Ishikawa (cell line): ENCODE data around the gene EVL.

Experiments used
- CEBPB ChIP-seq: IDR thresholded peaks from 2 replicates; pipeline ENCODE4 v1.6.1; 2012
- CREB1 ChIP-seq: IDR thresholded peaks from 2 replicates; pipeline ENCODE4 v1.6.1; 2012; ENCODE audit warnings: low read depth
- EGR1 ChIP-seq: IDR thresholded peaks from 2 replicates; pipeline ENCODE4 v1.6.1; 2012
- EP300 ChIP-seq: IDR thresholded peaks from 2 replicates; pipeline ENCODE4 v1.6.1; 2012; ENCODE audit warnings: borderline replicate concordance
- FOXM1 ChIP-seq: IDR thresholded peaks from 2 replicates; pipeline ENCODE4 v1.6.1; 2012; ENCODE audit warnings: low read depth, borderline replicate concordance
- NFIC ChIP-seq: IDR thresholded peaks from 2 replicates; pipeline ENCODE4 v1.6.1; 2012
- RAD21 ChIP-seq: IDR thresholded peaks from 2 replicates; pipeline ENCODE4 v1.6.1; 2012; ENCODE audit warnings: low read depth
- TAF1 ChIP-seq: IDR thresholded peaks from 2 replicates; pipeline ENCODE4 v1.6.1; 2012; ENCODE audit warnings: low read depth, mild to moderate bottlenecking
- TCF12 ChIP-seq: IDR thresholded peaks from 2 replicates; pipeline ENCODE4 v1.6.1; 2012; ENCODE audit warnings: low read depth
- TEAD4 ChIP-seq: IDR thresholded peaks from 2 replicates; pipeline ENCODE4 v1.6.1; 2012
- YY1 ChIP-seq: IDR thresholded peaks from 2 replicates; pipeline ENCODE4 v1.6.1; 2012; ENCODE audit warnings: low read depth
- ZBTB7A ChIP-seq: IDR thresholded peaks from 2 replicates; pipeline ENCODE4 v1.6.1; 2012; ENCODE audit warnings: low read depth
- TF ChIP-seq, protein P1 (sequence below): IDR thresholded peaks from 2 replicates; pipeline ENCODE4 v1.6.1; 2012
- TF ChIP-seq, protein P2 (sequence below): IDR thresholded peaks from 2 replicates; pipeline ENCODE4 v1.6.1; 2012
- TF ChIP-seq, protein P3 (sequence below): IDR thresholded peaks from 2 replicates; pipeline ENCODE4 v1.6.1; 2012; ENCODE audit warnings: low read depth, mild to moderate bottlenecking

EVL gene, protein sequence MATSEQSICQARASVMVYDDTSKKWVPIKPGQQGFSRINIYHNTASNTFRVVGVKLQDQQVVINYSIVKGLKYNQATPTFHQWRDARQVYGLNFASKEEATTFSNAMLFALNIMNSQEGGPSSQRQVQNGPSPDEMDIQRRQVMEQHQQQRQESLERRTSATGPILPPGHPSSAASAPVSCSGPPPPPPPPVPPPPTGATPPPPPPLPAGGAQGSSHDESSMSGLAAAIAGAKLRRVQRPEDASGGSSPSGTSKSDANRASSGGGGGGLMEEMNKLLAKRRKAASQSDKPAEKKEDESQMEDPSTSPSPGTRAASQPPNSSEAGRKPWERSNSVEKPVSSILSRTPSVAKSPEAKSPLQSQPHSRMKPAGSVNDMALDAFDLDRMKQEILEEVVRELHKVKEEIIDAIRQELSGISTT

DNA sequence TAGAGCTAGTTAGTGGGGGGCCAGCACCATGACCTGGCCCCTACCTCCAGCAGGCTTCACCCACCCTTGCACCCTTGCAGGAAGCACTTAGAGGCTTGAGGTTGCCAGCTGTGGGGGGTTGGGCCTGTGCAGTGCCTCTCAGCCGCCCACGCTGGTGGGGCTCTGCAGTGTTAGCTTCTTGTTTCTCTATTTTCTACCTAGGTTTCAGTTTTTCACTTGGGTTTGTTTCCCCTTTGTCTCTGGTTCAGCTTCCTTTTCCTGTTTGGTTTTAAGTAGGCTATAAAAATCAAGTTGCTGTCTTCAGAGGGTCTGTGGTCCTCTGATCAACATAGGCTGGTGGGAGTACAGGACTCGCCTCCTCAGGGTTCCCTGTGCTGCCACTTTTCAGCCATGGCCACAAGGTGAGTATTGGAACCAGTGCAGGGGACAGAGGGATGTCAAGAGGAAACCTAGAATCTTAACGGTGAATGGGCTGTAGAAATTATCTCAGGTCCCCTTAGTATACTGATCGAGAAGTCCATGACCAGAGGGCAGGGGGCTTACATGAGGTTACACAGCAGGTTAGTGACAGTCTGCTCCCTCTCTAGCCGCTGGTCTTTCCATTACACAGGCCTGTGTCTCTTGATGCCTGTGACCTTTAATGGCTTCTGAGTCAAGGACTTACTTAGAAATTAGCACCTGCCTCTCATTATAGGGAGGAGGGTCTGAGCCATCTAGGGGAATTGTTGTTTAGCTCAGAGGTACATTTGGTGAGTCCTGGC is at the start of gene EVL:
Gene EVL (plus strand): TSS at position 312 of the 761 bp plus-strand sequence. CDS start 79 bp downstream, at position 391.
- TF ChIP-seq CEBPB (no peak), YY1 (no peak), EGR1 (no peak), RAD21 (no peak), FOXM1 (no peak), ZBTB7A (no peak)

DNA sequence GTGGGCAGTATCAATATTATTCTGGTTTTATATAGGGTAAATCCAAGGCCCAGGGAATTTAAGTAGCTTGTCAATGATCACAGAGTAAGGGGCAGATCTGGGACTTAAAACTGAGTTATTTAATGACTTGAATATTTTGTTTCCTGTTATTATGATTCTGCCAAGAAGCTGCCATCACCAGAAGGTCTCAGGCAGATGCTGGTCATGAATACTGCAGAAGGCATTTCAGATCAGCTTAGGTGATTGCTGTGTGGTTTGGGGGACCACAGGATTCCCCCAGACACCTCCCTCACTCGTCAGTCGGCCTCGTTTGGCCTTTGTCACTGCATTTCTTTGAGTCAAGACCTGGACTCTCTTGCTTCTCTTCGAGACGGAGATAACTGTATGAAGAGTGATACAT is 47.7 kb upstream of the EVL start:
- TF ChIP-seq EP300 (no peak), TAF1 (no peak)

DNA sequence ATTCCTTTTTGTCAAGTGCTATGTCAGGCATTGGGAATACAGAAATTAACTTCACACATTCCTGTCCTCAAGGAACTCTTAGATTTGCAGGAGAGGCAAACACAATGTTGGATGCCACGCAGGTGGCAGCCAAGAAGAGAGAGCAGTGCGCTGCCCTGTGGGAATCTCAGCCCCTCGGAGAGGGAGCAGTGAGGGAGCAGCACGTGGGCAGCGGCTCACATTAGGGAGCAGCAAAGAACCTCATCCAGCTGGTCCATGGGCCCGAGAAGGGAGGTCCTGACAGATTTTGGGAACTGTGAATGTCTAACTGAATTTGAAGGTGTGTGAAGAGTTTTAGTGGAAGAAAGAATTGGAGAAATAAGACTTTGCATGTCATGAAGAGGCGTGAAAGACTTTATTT is 47.2 kb upstream of the EVL start:
- TF ChIP-seq EP300 (no peak), ZBTB7A (no peak), TAF1 (no peak), YY1 (no peak), CEBPB (no peak), NFIC (no peak), CREB1 (no peak), TEAD4 (no peak), EGR1 (no peak), FOXM1 (no peak)
- TF ChIP-seq, protein P1, sequence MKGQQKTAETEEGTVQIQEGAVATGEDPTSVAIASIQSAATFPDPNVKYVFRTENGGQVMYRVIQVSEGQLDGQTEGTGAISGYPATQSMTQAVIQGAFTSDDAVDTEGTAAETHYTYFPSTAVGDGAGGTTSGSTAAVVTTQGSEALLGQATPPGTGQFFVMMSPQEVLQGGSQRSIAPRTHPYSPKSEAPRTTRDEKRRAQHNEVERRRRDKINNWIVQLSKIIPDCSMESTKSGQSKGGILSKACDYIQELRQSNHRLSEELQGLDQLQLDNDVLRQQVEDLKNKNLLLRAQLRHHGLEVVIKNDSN: no peak
- TF ChIP-seq, protein P2, sequence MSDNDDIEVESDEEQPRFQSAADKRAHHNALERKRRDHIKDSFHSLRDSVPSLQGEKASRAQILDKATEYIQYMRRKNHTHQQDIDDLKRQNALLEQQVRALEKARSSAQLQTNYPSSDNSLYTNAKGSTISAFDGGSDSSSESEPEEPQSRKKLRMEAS: no peak

DNA sequence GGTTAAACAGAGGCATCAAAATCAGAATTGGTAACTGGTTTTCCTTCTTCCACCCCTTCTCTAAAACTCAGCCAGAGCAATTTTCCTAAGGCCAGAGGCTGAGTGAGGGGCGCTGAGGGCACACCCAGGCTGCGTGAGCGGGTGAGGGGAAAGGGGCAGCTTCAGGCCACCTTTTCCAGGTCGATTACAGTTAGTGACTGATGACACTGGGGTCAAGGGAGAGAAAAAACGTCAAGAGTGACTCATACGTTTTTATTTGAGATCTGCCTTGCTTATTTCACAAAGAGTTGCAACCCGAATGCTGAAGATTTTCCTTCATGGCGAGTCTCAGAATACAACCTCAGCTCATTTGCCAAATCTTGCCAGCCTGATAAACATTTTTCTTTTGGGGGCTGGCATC is 46.7 kb upstream of the EVL start:
- TF ChIP-seq EP300: no peak
- TF ChIP-seq, protein P1: no peak
- no peak for TF ChIP-seq YY1
- TF ChIP-seq TCF12: no peak
- TF ChIP-seq CEBPB: no peak
- TF ChIP-seq TAF1: no peak
- TF ChIP-seq TEAD4: no peak
- TF ChIP-seq ZBTB7A: no peak
- TF ChIP-seq, protein P3, sequence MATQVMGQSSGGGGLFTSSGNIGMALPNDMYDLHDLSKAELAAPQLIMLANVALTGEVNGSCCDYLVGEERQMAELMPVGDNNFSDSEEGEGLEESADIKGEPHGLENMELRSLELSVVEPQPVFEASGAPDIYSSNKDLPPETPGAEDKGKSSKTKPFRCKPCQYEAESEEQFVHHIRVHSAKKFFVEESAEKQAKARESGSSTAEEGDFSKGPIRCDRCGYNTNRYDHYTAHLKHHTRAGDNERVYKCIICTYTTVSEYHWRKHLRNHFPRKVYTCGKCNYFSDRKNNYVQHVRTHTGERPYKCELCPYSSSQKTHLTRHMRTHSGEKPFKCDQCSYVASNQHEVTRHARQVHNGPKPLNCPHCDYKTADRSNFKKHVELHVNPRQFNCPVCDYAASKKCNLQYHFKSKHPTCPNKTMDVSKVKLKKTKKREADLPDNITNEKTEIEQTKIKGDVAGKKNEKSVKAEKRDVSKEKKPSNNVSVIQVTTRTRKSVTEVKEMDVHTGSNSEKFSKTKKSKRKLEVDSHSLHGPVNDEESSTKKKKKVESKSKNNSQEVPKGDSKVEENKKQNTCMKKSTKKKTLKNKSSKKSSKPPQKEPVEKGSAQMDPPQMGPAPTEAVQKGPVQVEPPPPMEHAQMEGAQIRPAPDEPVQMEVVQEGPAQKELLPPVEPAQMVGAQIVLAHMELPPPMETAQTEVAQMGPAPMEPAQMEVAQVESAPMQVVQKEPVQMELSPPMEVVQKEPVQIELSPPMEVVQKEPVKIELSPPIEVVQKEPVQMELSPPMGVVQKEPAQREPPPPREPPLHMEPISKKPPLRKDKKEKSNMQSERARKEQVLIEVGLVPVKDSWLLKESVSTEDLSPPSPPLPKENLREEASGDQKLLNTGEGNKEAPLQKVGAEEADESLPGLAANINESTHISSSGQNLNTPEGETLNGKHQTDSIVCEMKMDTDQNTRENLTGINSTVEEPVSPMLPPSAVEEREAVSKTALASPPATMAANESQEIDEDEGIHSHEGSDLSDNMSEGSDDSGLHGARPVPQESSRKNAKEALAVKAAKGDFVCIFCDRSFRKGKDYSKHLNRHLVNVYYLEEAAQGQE: no peak
- TF ChIP-seq, protein P2: no peak
- no peak for TF ChIP-seq CREB1
- no peak for TF ChIP-seq EGR1
- no peak for TF ChIP-seq NFIC
- no peak for TF ChIP-seq RAD21
- no peak for TF ChIP-seq FOXM1

DNA sequence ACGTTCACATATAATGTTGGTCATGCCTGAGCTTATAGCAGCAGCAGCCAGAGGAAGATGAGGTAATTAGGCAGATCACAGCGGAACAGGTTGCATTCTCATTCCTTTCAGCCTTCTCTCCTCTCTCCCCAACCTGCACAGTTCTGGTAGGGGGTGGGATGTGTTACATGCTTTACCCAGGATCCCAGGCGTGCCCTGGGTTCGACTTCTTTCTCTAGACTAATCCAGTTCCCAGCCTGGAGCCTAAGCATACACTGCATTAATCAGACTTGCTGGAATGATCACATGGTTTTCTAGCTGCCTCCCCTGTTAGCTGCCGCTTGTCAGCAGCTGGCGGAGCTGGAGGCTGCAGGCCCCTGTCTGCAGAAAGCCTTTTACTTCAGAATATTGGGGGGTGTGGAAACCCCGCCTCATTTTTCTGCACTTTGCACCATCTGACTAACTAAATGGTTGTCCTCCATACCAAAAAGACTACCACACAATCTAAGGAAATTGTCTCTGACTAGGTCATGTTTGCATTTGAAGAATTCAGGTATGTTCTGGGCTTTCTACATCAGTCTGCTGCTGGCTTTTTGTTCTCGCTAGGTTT is 46.0 kb upstream of the EVL start:
- TF ChIP-seq EGR1: no peak
- TF ChIP-seq TEAD4: no peak

DNA sequence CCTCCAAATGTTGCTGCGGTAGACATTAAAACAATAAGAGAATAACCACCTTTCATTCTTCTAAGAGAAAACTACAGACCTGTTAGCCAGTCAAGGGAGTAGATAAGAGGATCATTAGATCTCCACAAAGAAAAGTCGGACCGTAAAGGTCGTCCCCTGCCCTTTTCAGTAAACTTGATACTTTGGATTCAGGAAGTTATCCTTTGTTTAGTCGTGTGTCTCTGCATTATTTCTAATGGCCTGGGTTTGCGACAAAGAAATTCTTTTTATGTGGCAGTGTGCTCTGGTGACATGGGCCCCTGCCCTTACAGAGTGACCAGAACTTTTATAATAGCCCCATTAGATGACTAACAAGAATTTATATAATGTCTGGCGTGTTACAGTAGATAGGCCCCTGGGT is 44.6 kb upstream of the EVL start:
- TF ChIP-seq TAF1: no peak

DNA sequence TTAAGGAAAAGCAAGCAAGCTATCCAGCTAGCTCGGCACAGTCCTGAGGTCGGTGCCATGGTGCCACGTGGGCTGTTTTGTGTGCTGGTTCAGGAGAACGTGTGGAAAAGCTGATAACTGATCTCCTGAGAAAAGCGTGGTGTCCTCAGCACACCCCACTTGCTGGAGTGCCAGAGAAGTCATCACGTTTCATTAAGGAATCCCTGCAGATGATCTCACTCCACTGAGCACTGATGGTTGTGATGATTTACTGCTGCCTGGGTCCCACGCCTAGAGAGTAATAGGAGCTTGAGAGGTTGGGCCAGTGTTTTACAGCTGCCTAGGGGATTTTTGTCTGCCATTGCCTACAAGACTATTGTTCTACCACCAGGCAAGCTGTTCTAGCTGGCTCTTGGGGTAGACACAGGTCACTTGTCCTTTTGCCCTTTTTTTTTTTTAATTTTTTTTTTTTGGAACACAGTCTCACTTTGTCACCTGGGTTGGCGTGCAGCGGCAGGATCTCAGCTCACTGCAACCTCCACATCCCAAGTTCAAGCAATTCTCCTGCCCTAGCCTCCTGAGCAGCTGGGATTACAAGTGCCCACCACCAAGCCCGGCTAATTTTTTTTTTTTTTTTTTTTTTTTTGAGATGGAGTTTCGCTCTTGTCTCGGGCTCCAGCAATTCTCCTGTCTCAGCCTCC is 42.3 kb upstream of the EVL start:
- TF ChIP-seq RAD21 (no peak), ZBTB7A (no peak), FOXM1 (no peak), TCF12 (peak; percentile 60), EGR1 (no peak), TEAD4 (peak; percentile 57), YY1 (0 out of 2 replicates have a peak, but pooled peaks have one; percentile 38), NFIC (peak; percentile 37; the same call in 1 of the 2 replicates), TAF1 (no peak), CEBPB (no peak), CREB1 (no peak), EP300 (peak; percentile 62; the same call in 1 of the 2 replicates)
- TF ChIP-seq, protein P3: no peak
- TF ChIP-seq, protein P2: peak; percentile 73
- TF ChIP-seq, protein P1: peak; percentile 56; the same call in 1 of the 2 replicates
